Natural killer cell (primary cell): ENCODE measurements around the gene MRC1. TPM values are rescaled to one million over a fixed set of nuclear protein-coding genes. Genes with fewer than 3 reads are reported as not detected.

Experiments
- ATAC-seq, 3 donors: fragments of 150-1000 bp in 2 of 3; fragments of 200-7000 bp in 1 of 3; cut with Tn5 transposase; 1 replicate in 1 of 3; 2 replicates in 2 of 3; pipeline ENCODE4 v1.10.0; 2021; ENCODE audit warnings: mild to moderate bottlenecking in 2 of 3, moderate library complexity in 2 of 3
- DNase-seq, 2 donors: peaks; one replicate each; pipeline versions ENCODE4 v3.0.0 to v3.0.0-alpha.2; 2013 to 2021; ENCODE audit warnings: mixed read lengths in 1 of 2
- H3K27ac ChIP-seq: one replicate; pipeline ENCODE4 v1.5.1; 2013; ENCODE audit warnings: mild to moderate bottlenecking, low read length
- H3K27me3 ChIP-seq: one replicate; pipeline ENCODE4 v1.6.1; 2013; ENCODE audit warnings: low read length; ENCODE audit not compliant: control insufficient read depth, insufficient read depth
- H3K36me3 ChIP-seq: one replicate; pipeline ENCODE4 v1.6.1; 2013; ENCODE audit warnings: low read length; ENCODE audit not compliant: control insufficient read depth, insufficient read depth
- H3K4me1 ChIP-seq: one replicate; pipeline ENCODE4 v1.6.1; 2013; ENCODE audit warnings: low read length; ENCODE audit not compliant: control insufficient read depth, insufficient read depth
- H3K4me3 ChIP-seq: one replicate; pipeline ENCODE4 v1.5.1; 2013; ENCODE audit warnings: low read length
- H3K9me3 ChIP-seq: one replicate; pipeline ENCODE4 v1.6.1; 2013; ENCODE audit warnings: low read length; ENCODE audit not compliant: control insufficient read depth, insufficient read depth
- H3K27ac Mint-ChIP-seq, 2 donors: one replicate each; pipeline ENCODE4 v1.8.0; 2022; ENCODE audit warnings: mild to moderate bottlenecking in 2 of 2, mixed read lengths in 2 of 2, moderate library complexity in 1 of 2
- H3K27me3 Mint-ChIP-seq, 2 donors: one replicate each; pipeline ENCODE4 v1.8.0; 2022; ENCODE audit warnings: low read depth in 2 of 2, mixed read lengths in 2 of 2
- H3K36me3 Mint-ChIP-seq: one replicate; pipeline ENCODE4 v1.8.0; 2022; ENCODE audit warnings: mixed read lengths
- H3K4me1 Mint-ChIP-seq, 2 donors: one replicate each; pipeline ENCODE4 v1.8.0; 2022; ENCODE audit warnings: mixed read lengths in 2 of 2
- H3K4me3 Mint-ChIP-seq: one replicate; pipeline ENCODE4 v1.8.0; 2022; ENCODE audit warnings: mild to moderate bottlenecking, moderate library complexity, mixed read lengths
- H3K9me3 Mint-ChIP-seq, 2 donors: one replicate each; pipeline ENCODE4 v1.8.0; 2022; ENCODE audit warnings: mixed read lengths in 2 of 2
- CTCF ChIP-seq: fragments of 200-600 bp; IDR thresholded peaks from one replicate; pipeline ENCODE4 v1.8.0; 2022; ENCODE audit warnings: antibody characterized with exemption
- WGBS: methylation state at CpG from one replicate; pipeline ENCODE4 v1.1.7; 2013; ENCODE audit warnings: missing lambda C conversion rate; ENCODE audit not compliant: insufficient coverage; 5-methylcytosine and 5-hydroxymethylcytosine counted together
- intact Hi-C: fragments of 100-400 bp; cut with micrococcal nuclease; formaldehyde crosslinking; loops from one replicate; pipeline ENCODE4 v1.14.2; 2022
- total RNA-seq, 4 donors: library from RNA; stranded (reverse); fragments of 120-200 nt in 1 of 4; gene quantifications; one replicate each; pipeline versions ENCODE4 v1.2.3 to v1.2.4, GENCODE V29; 2013 to 2022

MRC1 gene
- total RNA-seq, result under 1 TPM; 0.05 to 0.18 (median 0.15) TPM
- total RNA-seq (2013), result 0.65 TPM

GRCh38 chr10:17808971-17809841 is at the start of gene MRC1:
Gene MRC1, plus strand, starts transcription at chr10:17809348. Its CDS starts 118 bp downstream, at chr10:17809466.
- TF ChIP-seq CTCF, result no peak
- H3K4me3 Mint-ChIP-seq, result no peak within 1 kb of the TSS
- Histone ChIP-seq H3K27ac (no peak within 1 kb of the TSS), H3K4me1 (peaks cover 4% of the 10 kb centered on the region), H3K36me3 (no peaks in the 10 kb centered on the region), H3K4me3 (no peak within 1 kb of the TSS), H3K27me3 (no peaks in the 10 kb centered on the region), H3K9me3 (no peaks in the 10 kb centered on the region)
- WGBS, result 35% methylated on average over 23 of the region's 23 CpGs
- peak in 1 of 2 donors; percentile 7 for DNase-seq
- H3K27me3 Mint-ChIP-seq, result peaks cover 18 to 19% of the 10 kb centered on the region in 2 donors
- peaks cover 0 to 10% of the 10 kb centered on the region in 2 donors for H3K4me1 Mint-ChIP-seq
- H3K36me3 Mint-ChIP-seq, result no peaks in the 10 kb centered on the region
- H3K27ac Mint-ChIP-seq, result no peak within 1 kb of the TSS
- intact Hi-C loops, result no loop called here
- no peaks in the 10 kb centered on the region for H3K9me3 Mint-ChIP-seq
- ATAC-seq, result peak in 1 of 3 donors; percentile 21

GRCh38 chr10:17764142-17764541 is 45.0 kb upstream of the MRC1 start:
- Histone ChIP-seq H3K27ac (no peak overlapping the region), H3K36me3 (no peaks in the 10 kb centered on the region), H3K4me1 (no peaks in the 10 kb centered on the region), H3K27me3 (no peaks in the 10 kb centered on the region), H3K9me3 (no peaks in the 10 kb centered on the region), H3K4me3 (no peak overlapping the region)
- Mint-ChIP-seq H3K4me3 (no peak overlapping the region), H3K4me1 (no peaks in the 10 kb centered on the region), H3K27ac (no peak overlapping the region), H3K9me3 (no peaks in the 10 kb centered on the region), H3K27me3 (peaks cover 6 to 8% of the 10 kb centered on the region in 2 donors), H3K36me3 (no peaks in the 10 kb centered on the region)
- no peak for TF ChIP-seq CTCF
- 88% methylated on average over 4 of the region's 4 CpGs for WGBS
- ATAC-seq (no peak), DNase-seq (no peak)
- intact Hi-C loops, result no loop called here

- no peak overlapping the region for H3K4me3 ChIP-seq
- 41% methylated on average over 3 of the region's 3 CpGs for WGBS
- no peaks in the 10 kb centered on the region for H3K36me3 Mint-ChIP-seq
- H3K4me1 ChIP-seq, result no peaks in the 10 kb centered on the region
- no peaks in the 10 kb centered on the region for H3K9me3 Mint-ChIP-seq
- H3K27me3 Mint-ChIP-seq, result peaks cover 11 to 13% of the 10 kb centered on the region in 2 donors
- no peaks in the 10 kb centered on the region for H3K4me1 Mint-ChIP-seq
- H3K27ac ChIP-seq, result no peak overlapping the region
- no peak for ATAC-seq
- no peak overlapping the region for H3K4me3 Mint-ChIP-seq
- no peaks in the 10 kb centered on the region for H3K9me3 ChIP-seq
- H3K27ac Mint-ChIP-seq, result no peak overlapping the region
- no peak for DNase-seq
- intact Hi-C loops, result no loop called here
- H3K27me3 ChIP-seq, result no peaks in the 10 kb centered on the region
- no peaks in the 10 kb centered on the region for H3K36me3 ChIP-seq
- no peak for TF ChIP-seq CTCF
These were observed 43.5 kb upstream of the MRC1 start for GRCh38 chr10:17765602-17766001.
